GM19438 (cell line): Measurements from ENCODE around the gene PCDHA10.
"Not testable (repeated sequence)": the region's sequence is repeated elsewhere in the genome, so short reads cannot be mapped to it uniquely, and the experiment has no call there.

Experiments used
- ATAC-seq: cut with Tn5 transposase; IDR thresholded peaks from one replicate; pipeline ENCODE4 v1.9.1; 2021; ENCODE audit warnings: low read depth; ENCODE audit not compliant: unreplicated experiment

PCDHA10 gene

GRCh38 chr5:140855772-140856674, at the start of gene PCDHA10:
Gene PCDHA10, plus strand, starts transcription at chr5:140855897. Its CDS starts 152 bp downstream, at chr5:140856049.
- ATAC-seq, result no peak

- ATAC-seq, result no peak
Observed at GRCh38 chr5:140806834-140807775, 48.6 kb upstream of the PCDHA10 start, which contains the start of gene PCDHA4. Gene PCDHA4, plus strand, starts transcription at chr5:140807068.

GRCh38 chr5:140808241-140808888, 47.3 kb upstream of the PCDHA10 start:
- ATAC-seq, result not testable (repeated sequence)

- ATAC-seq, result no peak
Observed at GRCh38 chr5:140808889-140809291, 46.8 kb upstream of the PCDHA10 start.

- no peak for ATAC-seq
Observed at GRCh38 chr5:140821375-140822280, 34.1 kb upstream of the PCDHA10 start, which contains the start of gene PCDHA5. Gene PCDHA5, plus strand, starts transcription at chr5:140821613.

- no peak for ATAC-seq
Observed at GRCh38 chr5:140822281-140822629, 33.4 kb upstream of the PCDHA10 start.

- ATAC-seq, result not testable (repeated sequence)
Observed at GRCh38 chr5:140822969-140823368, 32.7 kb upstream of the PCDHA10 start.

- no peak for ATAC-seq
Observed at GRCh38 chr5:140823475-140823874, 32.2 kb upstream of the PCDHA10 start.

GRCh38 chr5:140827704-140828361, 27.9 kb upstream of the PCDHA10 start, which contains the start of gene PCDHA6:
Gene PCDHA6, plus strand, starts transcription at chr5:140827960. Its CDS starts 132 bp downstream, at chr5:140828092.
- no peak for ATAC-seq

GRCh38 chr5:140828362-140828737, 27.3 kb upstream of the PCDHA10 start:
- ATAC-seq, result no peak

- not testable (repeated sequence) for ATAC-seq
Observed at GRCh38 chr5:140829511-140830501, 25.9 kb upstream of the PCDHA10 start.

- ATAC-seq, result no peak
Observed at GRCh38 chr5:140833993-140834392, 21.7 kb upstream of the PCDHA10 start, which contains the start of gene PCDHA7. Gene PCDHA7, plus strand, starts transcription at chr5:140834269. Its CDS starts 115 bp downstream, at chr5:140834384.

GRCh38 chr5:140834439-140835008, 21.2 kb upstream of the PCDHA10 start:
- ATAC-seq, result not testable (repeated sequence)

GRCh38 chr5:140835622-140836510, 19.8 kb upstream of the PCDHA10 start:
- no peak for ATAC-seq

GRCh38 chr5:140840978-140841962, 14.4 kb upstream of the PCDHA10 start, which contains the start of gene PCDHA8:
Gene PCDHA8, plus strand, starts transcription at chr5:140841187. Its CDS starts 135 bp downstream, at chr5:140841322.
- ATAC-seq, result no peak
